OCI-LY1 (cell line): ENCODE data around the gene PPP2R2C.

ENCODE experiments used
- CTCF ChIP-seq: fragments of 200-600 bp; sonication (generic), shearing (Covaris generic); IDR thresholded peaks from 2 replicates; pipeline ENCODE4 v1.5.1; 2017; ENCODE audit warnings: mild to moderate bottlenecking, antibody characterized with exemption, low read length, moderate library complexity, mixed read lengths
- EZH2 ChIP-seq: fragments of 200-600 bp; sonication (generic), shearing (Covaris generic); IDR thresholded peaks from 2 replicates; pipeline ENCODE4 v1.8.0; 2017; ENCODE audit warnings: borderline replicate concordance, mixed run types, mild to moderate bottlenecking, antibody characterized with exemption, low read length, moderate library complexity, mixed read lengths

DNA sequence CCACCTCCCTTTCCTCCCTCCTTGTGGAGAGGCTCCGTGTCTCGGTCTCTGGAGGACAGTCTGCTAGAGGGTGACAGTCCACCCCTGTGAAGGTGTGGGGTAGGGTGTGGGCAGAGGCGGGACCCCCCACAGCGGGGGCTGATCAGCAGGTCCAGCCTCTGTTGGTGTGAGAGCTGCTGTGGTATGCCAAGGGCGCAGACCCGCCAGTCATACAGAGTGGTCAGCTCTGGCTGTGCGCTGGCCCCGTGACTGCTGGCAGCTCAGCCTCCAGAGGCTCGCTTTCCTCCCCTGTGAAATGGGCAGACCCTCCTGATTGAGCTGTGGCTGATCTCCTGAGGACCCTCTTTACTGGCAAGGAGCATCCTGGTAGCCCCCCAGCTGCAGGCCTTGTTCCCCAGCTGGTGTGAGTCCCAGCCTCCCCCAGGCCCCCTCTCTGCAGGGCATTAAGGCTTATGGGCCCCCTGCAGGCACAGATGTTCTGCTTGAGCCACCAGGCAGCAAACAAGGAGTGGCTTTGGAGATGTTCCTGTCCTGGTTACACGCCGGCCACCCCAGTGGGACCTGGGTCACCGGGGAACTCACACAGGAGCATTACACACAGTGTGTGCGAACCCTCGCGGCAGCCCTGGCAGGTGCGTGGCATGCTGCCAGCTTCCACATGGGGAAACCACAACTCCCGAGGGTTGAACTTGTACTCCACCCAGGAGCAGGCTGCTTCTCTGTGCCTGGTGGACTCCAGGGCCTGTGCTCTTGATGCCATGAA, 76.8 kb downstream of the PPP2R2C start:
- TF ChIP-seq CTCF (no peak), EZH2 (no peak)
